ENCODE results near the gene TBRG4. TPM values are rescaled to one million over a fixed set of nuclear protein-coding genes. Genes with fewer than 3 reads are reported as not detected.
A peak's percentile ranks its signal among the peaks of the same experiment; 100 is the strongest.

TBRG4 gene
- total RNA-seq, 1 donor from 2014 or later: 71.2 TPM

DNA sequence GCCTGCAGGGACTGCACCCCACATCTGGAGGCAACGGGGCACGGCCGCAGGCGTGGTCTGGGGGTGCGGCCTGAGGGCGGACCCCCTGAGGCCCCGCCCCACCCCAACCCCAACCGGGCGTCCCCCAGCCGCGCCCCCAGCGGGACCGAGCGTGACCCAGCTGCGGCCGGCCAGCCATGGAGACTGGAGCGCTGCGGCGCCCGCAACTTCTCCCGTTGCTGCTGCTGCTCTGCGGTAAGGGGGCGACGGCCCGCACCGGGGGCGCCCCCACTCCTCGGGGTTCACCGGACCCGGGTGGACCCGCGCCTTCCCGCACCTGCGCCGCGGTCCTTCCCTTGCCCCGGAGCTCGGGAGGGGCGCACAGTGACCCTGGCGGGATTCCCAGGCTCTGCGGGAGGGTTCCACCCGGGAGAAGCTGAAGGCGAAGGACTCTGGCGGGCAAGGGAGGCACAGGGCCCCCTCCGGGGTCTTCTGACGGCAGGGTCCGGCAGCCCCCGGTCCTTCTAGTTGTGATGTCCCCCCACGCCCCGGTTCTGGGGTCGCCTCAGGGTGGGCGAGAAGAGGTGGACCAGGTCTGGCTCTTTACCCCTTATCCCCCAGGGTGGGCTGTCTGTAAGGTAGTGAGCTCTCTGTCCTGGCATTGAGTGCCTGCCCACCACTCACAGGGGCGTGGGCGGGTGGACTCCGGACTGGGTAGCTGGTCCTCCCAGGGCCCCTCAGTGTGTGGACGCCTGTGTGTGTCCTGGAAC, 46.3 kb upstream of the TBRG4 start, which contains the start of gene RAMP3:
TSS of gene RAMP3 (plus strand) at position 139 of the 749 bp plus-strand sequence. CDS start at position 177, 38 bp downstream.
- DNase-seq (ENCODE audit: extremely low spot score in 2 of 2): no peak
- no peaks in the 10 kb centered on the region for H3K9me3 ChIP-seq
- H3K4me3 ChIP-seq: peak within 1 kb of the TSS; percentile 42 to 43
- TF ChIP-seq POLR2AphosphoS5 (IDR thresholded peaks at IDR 0.05; ENCODE audit: insufficient read depth in 1 of 2, low read depth in 1 of 2) (no peak), POLR2A (IDR thresholded peaks at IDR 0.05) (no peak)
- TF ChIP-seq, protein P1, sequence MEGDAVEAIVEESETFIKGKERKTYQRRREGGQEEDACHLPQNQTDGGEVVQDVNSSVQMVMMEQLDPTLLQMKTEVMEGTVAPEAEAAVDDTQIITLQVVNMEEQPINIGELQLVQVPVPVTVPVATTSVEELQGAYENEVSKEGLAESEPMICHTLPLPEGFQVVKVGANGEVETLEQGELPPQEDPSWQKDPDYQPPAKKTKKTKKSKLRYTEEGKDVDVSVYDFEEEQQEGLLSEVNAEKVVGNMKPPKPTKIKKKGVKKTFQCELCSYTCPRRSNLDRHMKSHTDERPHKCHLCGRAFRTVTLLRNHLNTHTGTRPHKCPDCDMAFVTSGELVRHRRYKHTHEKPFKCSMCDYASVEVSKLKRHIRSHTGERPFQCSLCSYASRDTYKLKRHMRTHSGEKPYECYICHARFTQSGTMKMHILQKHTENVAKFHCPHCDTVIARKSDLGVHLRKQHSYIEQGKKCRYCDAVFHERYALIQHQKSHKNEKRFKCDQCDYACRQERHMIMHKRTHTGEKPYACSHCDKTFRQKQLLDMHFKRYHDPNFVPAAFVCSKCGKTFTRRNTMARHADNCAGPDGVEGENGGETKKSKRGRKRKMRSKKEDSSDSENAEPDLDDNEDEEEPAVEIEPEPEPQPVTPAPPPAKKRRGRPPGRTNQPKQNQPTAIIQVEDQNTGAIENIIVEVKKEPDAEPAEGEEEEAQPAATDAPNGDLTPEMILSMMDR (IDR thresholded peaks at IDR 0.05): no peak
- peaks cover 9% of the 10 kb centered on the region for H3K4me1 ChIP-seq
- H3K27me3 ChIP-seq: peaks cover 9% of the 10 kb centered on the region
- H3K27ac ChIP-seq: peak within 1 kb of the TSS; percentile 57
- H3K36me3 ChIP-seq: no peaks in the 10 kb centered on the region
- intact Hi-C loops (cut with DNase I): loop anchor here (10.0 kb wide), 1 partner anchor 707 kb away; no protein-coding TSS in a partner anchor

DNA sequence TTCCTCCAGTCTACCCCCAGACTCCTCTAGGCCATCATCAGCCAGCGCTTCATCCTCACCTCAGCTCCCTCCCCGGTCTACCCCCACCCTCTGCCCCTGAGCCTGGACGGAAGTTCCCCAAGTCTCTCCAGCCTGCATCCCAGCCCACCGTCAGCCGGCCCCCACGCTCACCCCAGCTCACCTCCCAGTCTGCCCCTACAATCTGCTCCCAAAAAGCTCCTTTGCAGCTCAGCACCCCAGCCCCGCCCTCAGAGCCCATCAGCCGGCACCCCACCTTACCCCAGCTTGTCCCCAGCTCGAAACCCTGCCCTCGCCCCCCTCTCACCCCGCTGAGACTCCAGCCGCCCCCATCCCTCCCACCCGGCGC, 45.8 kb upstream of the TBRG4 start:
- DNase-seq (ENCODE audit: extremely low spot score in 2 of 2): no peak
- Histone ChIP-seq H3K4me1 (peaks cover 9% of the 10 kb centered on the region), H3K36me3 (no peaks in the 10 kb centered on the region), H3K27me3 (peaks cover 9% of the 10 kb centered on the region), H3K9me3 (no peaks in the 10 kb centered on the region), H3K27ac (no peak overlapping the region), H3K4me3 (peak overlapping the region; percentile 42 to 43)
- intact Hi-C loops (cut with DNase I): loop anchor here (10.0 kb wide), 1 partner anchor 708 kb away; no protein-coding TSS in a partner anchor
- TF ChIP-seq, protein P1 (IDR thresholded peaks at IDR 0.05): no peak
- no peak for TF ChIP-seq POLR2AphosphoS5 (IDR thresholded peaks at IDR 0.05; ENCODE audit: insufficient read depth in 1 of 2, low read depth in 1 of 2)
- no peak for TF ChIP-seq POLR2A (IDR thresholded peaks at IDR 0.05)

DNA sequence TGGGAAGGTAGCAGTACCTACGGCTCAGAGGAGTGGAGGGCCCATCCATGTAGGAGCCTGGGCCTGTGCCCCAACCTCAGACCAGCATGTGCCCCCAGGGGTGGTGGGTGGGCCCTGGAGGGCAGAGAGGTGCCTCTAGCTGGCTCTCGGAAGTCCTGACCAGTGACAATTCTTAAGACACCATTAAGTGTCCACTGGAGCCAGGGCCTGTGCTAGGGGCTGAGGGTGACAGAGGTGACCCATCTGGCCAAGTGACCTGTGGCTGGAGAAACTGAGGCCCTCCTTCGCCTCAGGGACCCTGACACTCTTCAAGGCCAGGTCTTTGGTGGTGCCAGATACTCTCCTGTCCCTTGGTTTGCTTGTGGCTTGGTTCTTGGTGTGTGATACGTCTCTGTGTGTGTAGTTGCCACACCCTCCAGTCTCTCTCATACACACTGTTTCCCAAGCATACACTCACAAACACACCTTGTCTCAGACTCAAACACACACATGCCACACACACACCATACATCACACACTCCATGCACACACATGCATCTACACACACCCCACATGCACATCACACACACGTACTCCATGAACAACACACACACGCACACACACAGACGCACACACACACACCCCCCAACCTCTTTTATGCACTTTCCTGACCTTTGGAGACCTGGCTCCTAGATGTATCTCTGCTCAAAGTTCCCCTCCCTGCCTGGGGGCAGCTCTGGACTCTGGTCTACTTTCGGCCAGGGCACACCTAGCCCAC, 45.2 kb upstream of the TBRG4 start:
- intact Hi-C loops (cut with DNase I): loop anchor here (10.0 kb wide), 1 partner anchor 708 kb away; no protein-coding TSS in a partner anchor
- H3K4me3 ChIP-seq: peak overlapping the region; percentile 42 to 43
- TF ChIP-seq POLR2AphosphoS5 (IDR thresholded peaks at IDR 0.05; ENCODE audit: insufficient read depth in 1 of 2, low read depth in 1 of 2) (no peak), POLR2A (IDR thresholded peaks at IDR 0.05) (no peak)
- TF ChIP-seq, protein P1 (IDR thresholded peaks at IDR 0.05): no peak
- H3K27ac ChIP-seq: no peak overlapping the region
- H3K27me3 ChIP-seq: peaks cover 9% of the 10 kb centered on the region
- H3K36me3 ChIP-seq: no peaks in the 10 kb centered on the region
- no peak for DNase-seq (ENCODE audit: extremely low spot score in 2 of 2)
- H3K9me3 ChIP-seq: no peaks in the 10 kb centered on the region
- H3K4me1 ChIP-seq: peaks cover 9% of the 10 kb centered on the region

DNA sequence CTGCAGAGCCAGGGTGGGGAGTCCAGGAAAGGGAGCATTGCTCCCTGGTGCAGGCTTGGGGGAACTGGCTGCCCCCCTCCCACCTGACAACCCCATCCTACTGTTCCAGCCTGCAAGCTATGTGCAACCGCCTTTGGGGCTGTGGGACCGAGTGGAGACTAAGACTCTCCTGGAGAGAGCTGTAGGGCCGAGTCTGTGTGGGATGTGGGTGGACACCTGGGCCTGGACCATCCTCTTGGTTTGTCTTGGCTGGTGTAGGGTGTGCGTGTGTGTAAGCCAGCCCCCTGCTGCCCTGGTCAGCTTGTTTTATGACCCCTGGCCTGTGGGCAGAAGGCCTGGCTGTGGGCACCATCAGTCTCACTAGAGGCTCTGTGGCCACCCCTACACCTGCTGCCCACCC, 44.4 kb upstream of the TBRG4 start:
- no peak for DNase-seq (ENCODE audit: extremely low spot score in 2 of 2)
- intact Hi-C loops (cut with DNase I): loop anchor here (2.0 to 10.0 kb wide), 2 partner anchors 105 to 709 kb away; no protein-coding TSS in a partner anchor
- no peak for TF ChIP-seq POLR2AphosphoS5 (IDR thresholded peaks at IDR 0.05; ENCODE audit: insufficient read depth in 1 of 2, low read depth in 1 of 2)
- no peak for TF ChIP-seq POLR2A (IDR thresholded peaks at IDR 0.05)
- TF ChIP-seq, protein P1 (IDR thresholded peaks at IDR 0.05): no peak
- H3K27ac ChIP-seq: no peak overlapping the region
- H3K27me3 ChIP-seq: peaks cover 9% of the 10 kb centered on the region
- no peaks in the 10 kb centered on the region for H3K36me3 ChIP-seq
- peaks cover 9% of the 10 kb centered on the region for H3K4me1 ChIP-seq
- H3K9me3 ChIP-seq: no peaks in the 10 kb centered on the region
- no peak overlapping the region for H3K4me3 ChIP-seq

Data from vagina (tissue), 2 donors.